ENCODE measurements around the gene DCPS. TPM values are rescaled to one million over a fixed set of nuclear protein-coding genes. Genes with fewer than 3 reads are reported as not detected.
"Not testable (repeated sequence)": the region's sequence is repeated elsewhere in the genome, so short reads cannot be mapped to it uniquely, and the experiment has no call there.

Gene DCPS, protein sequence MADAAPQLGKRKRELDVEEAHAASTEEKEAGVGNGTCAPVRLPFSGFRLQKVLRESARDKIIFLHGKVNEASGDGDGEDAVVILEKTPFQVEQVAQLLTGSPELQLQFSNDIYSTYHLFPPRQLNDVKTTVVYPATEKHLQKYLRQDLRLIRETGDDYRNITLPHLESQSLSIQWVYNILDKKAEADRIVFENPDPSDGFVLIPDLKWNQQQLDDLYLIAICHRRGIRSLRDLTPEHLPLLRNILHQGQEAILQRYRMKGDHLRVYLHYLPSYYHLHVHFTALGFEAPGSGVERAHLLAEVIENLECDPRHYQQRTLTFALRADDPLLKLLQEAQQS
- 10 to 100 TPM; 21.8 to 22.5 TPM for total RNA-seq

DNA sequence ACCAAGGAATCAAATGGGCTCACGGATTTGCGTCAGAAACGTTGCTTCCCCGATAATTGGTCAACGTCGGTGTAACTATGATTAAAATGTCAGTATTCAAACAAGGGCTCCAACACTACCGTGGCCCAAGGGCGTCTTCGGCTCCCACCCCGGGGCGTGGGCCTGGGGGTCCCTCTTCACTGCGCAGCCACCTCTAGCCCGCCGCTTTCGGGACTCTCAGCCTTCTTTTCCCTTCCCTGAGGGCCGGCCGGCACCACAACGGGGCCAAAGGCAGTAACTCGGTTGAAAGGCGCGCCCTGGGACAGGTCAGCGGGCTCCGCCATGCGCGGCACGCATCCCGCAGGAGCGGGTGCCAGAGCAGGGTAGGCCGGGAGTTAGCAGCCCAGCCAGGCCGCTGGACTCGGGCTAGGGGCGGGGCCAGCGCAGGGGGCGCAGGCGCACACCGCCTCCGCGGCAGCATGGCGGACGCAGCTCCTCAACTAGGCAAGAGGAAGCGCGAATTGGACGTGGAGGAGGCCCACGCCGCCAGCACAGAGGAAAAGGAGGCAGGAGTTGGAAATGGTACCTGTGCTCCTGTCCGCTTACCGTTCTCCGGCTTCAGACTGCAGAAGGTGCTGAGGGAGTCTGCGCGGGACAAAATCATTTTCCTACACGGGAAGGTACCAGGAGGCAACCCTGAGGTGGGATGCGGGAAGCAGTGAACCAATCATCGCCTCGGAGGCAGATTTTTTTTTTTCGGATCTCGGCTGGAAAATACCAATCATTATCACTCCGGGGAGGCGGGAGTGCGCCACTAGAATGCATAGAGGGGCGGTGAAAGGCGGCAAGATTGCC lies at the start of gene DCPS:
TSS of gene DCPS (plus strand) at position 438 of the 834 bp plus-strand sequence. CDS start at position 459, 21 bp downstream.
- Mint-ChIP-seq H3K4me1 (ENCODE audit: low read depth) (peaks cover 33% of the 10 kb centered on the region), H3K27me3 (ENCODE audit: low read depth) (no peaks in the 10 kb centered on the region), H3K27ac (peak within 1 kb of the TSS; percentile 97), H3K36me3 (ENCODE audit: low read depth) (peaks cover 32% of the 10 kb centered on the region), H3K4me3 (peak within 1 kb of the TSS; percentile 81), H3K9me3 (ENCODE audit: insufficient read depth) (no peaks in the 10 kb centered on the region)
- CTCF ChIA-PET = interaction anchor here (0.6 to 9.0 kb wide), 7 partner anchors 9 to 175 kb away, joined by 3 to 80 read pairs (median 3); no protein-coding TSS in a partner anchor
- peak; percentile 88 for DNase-seq
- POLR2A ChIA-PET = interaction anchor here (0.8 to 2.4 kb wide), 12 partner anchors 13 to 734 kb away, joined by 3 to 18 read pairs (median 4); partner anchors contain the start of genes FOXRED1 and SRPRA
- ATAC-seq = peak; percentile 99

DNA sequence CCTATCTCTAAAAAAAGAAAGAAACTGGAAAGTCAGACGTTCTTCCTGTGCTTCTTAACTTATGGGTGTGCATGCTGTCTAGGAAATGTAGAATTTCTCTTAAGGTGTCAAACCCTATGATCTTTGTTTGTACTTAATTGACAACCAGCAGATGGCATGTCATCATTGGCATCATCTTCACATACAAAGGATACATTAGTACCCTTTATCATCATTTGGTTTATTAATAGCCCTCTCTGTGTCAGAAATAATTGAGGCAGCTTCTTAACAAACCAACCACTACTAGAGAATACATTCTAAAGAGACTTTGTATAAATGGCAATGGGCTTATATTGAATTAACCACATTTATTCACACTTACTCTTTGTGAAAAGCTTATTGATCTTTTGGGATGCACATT lies 49.0 kb upstream of the DCPS start:
- Mint-ChIP-seq H3K9me3 (ENCODE audit: insufficient read depth) (no peaks in the 10 kb centered on the region), H3K4me3 (no peak overlapping the region), H3K27ac (no peak overlapping the region), H3K27me3 (ENCODE audit: low read depth) (no peaks in the 10 kb centered on the region), H3K36me3 (ENCODE audit: low read depth) (peaks cover 22% of the 10 kb centered on the region), H3K4me1 (ENCODE audit: low read depth) (no peaks in the 10 kb centered on the region)
- ATAC-seq (no peak), DNase-seq (no peak)
- CTCF ChIA-PET = no interaction called here
- POLR2A ChIA-PET = interaction anchor here (0.9 kb wide), 1 partner anchor 15 kb away, joined by 3 read pairs; no protein-coding TSS in a partner anchor

DNA sequence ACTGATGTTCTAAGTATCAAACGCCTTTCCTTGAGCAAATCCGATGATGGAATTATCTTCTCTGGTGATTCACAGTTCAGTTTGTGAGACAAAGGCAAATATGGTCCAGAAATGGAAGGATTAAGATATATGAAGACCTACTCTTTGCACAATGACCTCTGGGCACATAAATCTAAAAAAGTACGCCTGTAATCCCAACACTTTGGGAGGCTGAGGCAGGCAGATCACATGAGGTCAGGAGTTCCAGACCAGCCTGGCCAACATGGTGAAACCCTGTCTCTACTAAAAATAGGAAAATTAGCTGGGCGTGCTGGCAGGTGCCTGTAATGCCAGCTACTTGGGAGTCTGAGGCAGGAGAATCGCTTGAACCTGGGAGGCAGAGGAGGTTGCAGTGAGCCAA lies 48.4 kb upstream of the DCPS start:
- POLR2A ChIA-PET; CTCF ChIA-PET; H3K27ac Mint-ChIP-seq; DNase-seq; H3K9me3 Mint-ChIP-seq (ENCODE audit: insufficient read depth); H3K27me3 Mint-ChIP-seq (ENCODE audit: low read depth); H3K4me1 Mint-ChIP-seq (ENCODE audit: low read depth); H3K4me3 Mint-ChIP-seq; ATAC-seq: not testable (repeated sequence)
- H3K36me3 Mint-ChIP-seq (ENCODE audit: low read depth) = peaks cover 23% of the 10 kb centered on the region

DNA sequence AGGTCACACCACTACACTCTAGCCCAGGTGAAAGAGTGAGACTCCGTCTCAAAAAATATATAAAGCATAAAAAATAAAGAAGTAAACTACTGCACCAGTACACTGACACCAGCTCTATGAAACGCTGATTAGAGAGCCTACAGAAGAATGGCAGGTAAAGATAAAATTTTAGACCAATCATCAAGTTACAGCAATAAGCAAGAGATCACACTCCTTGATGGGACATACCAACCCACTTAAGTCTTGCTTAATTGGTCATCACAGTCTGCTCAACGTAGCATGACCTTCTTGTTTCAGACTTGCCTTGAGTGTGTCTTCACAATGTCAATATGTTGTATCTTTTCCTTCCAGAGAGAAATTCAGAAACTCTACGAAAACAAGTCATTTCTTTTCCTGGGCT lies 47.6 kb upstream of the DCPS start:
- Mint-ChIP-seq H3K4me3 (no peak overlapping the region), H3K27me3 (ENCODE audit: low read depth) (no peaks in the 10 kb centered on the region), H3K9me3 (ENCODE audit: insufficient read depth) (no peaks in the 10 kb centered on the region), H3K4me1 (ENCODE audit: low read depth) (no peaks in the 10 kb centered on the region), H3K27ac (no peak overlapping the region), H3K36me3 (ENCODE audit: low read depth) (peaks cover 28% of the 10 kb centered on the region)
- ChIA-PET CTCF (no interaction called here), POLR2A (no interaction called here)
- DNase-seq = no peak
- ATAC-seq = no peak

DNA sequence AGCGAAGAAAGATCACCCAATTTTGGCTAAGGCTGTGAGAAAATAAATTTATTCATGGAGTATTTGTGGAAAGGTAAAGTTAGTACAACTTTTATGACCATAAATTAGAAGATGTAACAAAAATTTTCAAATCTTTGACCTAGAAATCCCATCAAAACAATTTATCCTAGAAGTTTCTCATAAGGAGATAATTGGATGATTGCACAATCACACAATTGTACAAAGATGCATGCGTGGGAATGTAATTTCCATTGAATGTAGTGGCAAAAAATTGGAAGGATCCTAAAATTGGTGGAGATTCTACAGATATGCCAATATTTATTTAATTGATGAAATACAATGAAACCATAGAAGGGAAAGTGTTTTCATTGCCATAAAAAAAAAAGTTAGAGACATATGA lies 46.7 kb upstream of the DCPS start:
- Mint-ChIP-seq H3K36me3 (ENCODE audit: low read depth) (peaks cover 32% of the 10 kb centered on the region), H3K4me3 (no peak overlapping the region), H3K9me3 (ENCODE audit: insufficient read depth) (no peaks in the 10 kb centered on the region), H3K4me1 (ENCODE audit: low read depth) (no peaks in the 10 kb centered on the region), H3K27me3 (ENCODE audit: low read depth) (no peaks in the 10 kb centered on the region), H3K27ac (no peak overlapping the region)
- ATAC-seq = no peak
- CTCF ChIA-PET = no interaction called here
- POLR2A ChIA-PET = no interaction called here
- DNase-seq = no peak

DNA sequence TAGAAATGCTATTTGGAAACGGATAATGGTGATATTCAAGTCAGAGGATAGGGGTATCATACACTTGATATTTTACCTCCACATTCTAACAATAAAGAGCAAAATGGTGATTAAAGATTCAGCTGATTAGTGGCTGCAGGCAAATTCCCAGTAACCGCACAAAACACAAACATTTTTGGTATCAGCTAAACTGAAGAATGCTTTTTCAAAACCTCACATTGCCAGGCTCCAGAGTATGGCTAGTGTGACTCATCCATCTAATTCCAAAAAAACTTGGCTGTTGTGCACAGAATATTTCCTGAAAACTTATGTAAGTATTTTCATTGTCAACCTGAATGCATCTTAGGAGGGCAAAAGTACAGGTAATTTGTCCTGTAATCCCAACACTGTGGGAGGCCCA lies 46.1 kb upstream of the DCPS start:
- Mint-ChIP-seq H3K4me1 (ENCODE audit: low read depth) (no peaks in the 10 kb centered on the region), H3K36me3 (ENCODE audit: low read depth) (peaks cover 32% of the 10 kb centered on the region), H3K27ac (no peak overlapping the region), H3K27me3 (ENCODE audit: low read depth) (no peaks in the 10 kb centered on the region), H3K9me3 (ENCODE audit: insufficient read depth) (no peaks in the 10 kb centered on the region), H3K4me3 (no peak overlapping the region)
- ChIA-PET CTCF (no interaction called here), POLR2A (no interaction called here)
- ATAC-seq = no peak
- DNase-seq = no peak

DNA sequence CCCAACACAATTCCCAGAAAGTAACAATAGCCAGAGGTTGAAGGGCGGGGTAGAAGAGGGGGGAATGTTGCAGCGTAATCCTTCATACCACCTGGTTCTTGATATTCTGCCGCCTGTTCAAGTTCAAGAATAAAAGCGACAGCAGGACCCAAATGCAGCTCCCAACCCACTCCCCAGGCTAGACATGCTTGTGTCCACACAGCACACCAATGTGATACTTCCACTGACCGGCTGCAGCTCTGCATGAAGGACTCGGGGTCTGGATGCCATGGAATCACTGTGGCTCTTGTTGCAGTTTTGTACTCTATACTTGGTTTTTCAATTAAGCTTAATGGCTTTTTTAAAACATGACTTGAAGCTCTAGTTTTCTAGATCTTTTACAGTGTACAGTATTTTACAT lies 41.6 kb upstream of the DCPS start:
- DNase-seq (no peak), ATAC-seq (no peak)
- H3K4me3 Mint-ChIP-seq = no peak overlapping the region
- ChIA-PET POLR2A (interaction anchor here (1.3 kb wide), 1 partner anchor 19 kb away, joined by 4 read pairs; no protein-coding TSS in a partner anchor), CTCF (interaction anchor here (1.1 kb wide), 1 partner anchor 11 kb away, joined by 3 read pairs; no protein-coding TSS in a partner anchor)
- no peaks in the 10 kb centered on the region for H3K27me3 Mint-ChIP-seq (ENCODE audit: low read depth)
- H3K4me1 Mint-ChIP-seq (ENCODE audit: low read depth) = peaks cover 8% of the 10 kb centered on the region
- peaks cover 67% of the 10 kb centered on the region for H3K36me3 Mint-ChIP-seq (ENCODE audit: low read depth)
- H3K9me3 Mint-ChIP-seq (ENCODE audit: insufficient read depth) = no peaks in the 10 kb centered on the region
- H3K27ac Mint-ChIP-seq = no peak overlapping the region

DNA sequence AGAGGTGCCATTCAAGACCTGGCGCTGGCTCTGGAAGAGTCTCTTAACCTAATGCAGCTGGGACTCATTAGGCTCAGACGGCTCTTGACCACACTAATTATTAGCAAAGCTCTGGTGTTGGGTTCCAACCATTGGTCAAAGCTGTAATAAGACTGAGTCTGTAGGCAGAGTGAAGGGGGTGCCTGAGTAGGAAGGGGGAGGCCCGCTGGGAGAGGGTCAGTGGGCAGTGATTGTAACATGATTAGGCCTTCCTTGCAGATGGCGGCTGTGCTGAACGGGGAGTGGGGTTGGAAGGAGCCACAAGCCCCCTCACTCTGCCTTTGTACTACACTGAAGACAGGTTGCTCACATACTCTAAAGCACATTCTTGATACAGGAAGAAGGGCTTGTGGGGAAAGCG lies 40.4 kb upstream of the DCPS start:
- H3K36me3 Mint-ChIP-seq (ENCODE audit: low read depth) = peaks cover 74% of the 10 kb centered on the region
- H3K9me3 Mint-ChIP-seq (ENCODE audit: insufficient read depth) = no peaks in the 10 kb centered on the region
- no peaks in the 10 kb centered on the region for H3K27me3 Mint-ChIP-seq (ENCODE audit: low read depth)
- DNase-seq = no peak
- ChIA-PET POLR2A (interaction anchor here (1.0 to 1.3 kb wide), 2 partner anchors 18 to 52 kb away, joined by 3 to 4 read pairs; partner anchors contain the start of genes FAM118B and RPUSD4), CTCF (no interaction called here)
- H3K4me3 Mint-ChIP-seq = no peak overlapping the region
- no peak for ATAC-seq
- H3K27ac Mint-ChIP-seq = no peak overlapping the region
- H3K4me1 Mint-ChIP-seq (ENCODE audit: low read depth) = peaks cover 17% of the 10 kb centered on the region

DNA sequence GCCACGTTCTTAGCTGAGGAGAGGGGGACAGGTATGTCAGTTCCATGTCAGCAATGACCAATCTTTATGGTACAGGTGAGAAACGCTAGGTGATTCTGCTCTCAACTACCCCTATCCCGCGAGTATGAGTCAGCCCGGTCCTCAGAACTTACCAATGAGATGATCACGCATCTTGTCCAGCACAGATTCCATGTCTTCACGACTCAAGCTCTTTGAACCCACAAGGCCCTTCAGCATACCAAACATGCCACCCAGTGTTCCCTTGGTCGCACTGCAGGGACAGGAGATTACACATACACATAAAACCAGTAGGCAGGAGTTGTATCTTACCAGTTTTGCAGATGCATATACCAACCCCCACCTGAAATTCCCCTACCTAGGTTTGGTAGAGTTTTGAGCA lies 38.0 kb upstream of the DCPS start:
- peak overlapping the region; percentile 11 for H3K27ac Mint-ChIP-seq
- no peak for ATAC-seq
- H3K36me3 Mint-ChIP-seq (ENCODE audit: low read depth) = peaks cover 64% of the 10 kb centered on the region
- no peak for DNase-seq
- no peaks in the 10 kb centered on the region for H3K27me3 Mint-ChIP-seq (ENCODE audit: low read depth)
- no peak overlapping the region for H3K4me3 Mint-ChIP-seq
- ChIA-PET POLR2A (no interaction called here), CTCF (no interaction called here)
- no peaks in the 10 kb centered on the region for H3K9me3 Mint-ChIP-seq (ENCODE audit: insufficient read depth)
- peaks cover 34% of the 10 kb centered on the region for H3K4me1 Mint-ChIP-seq (ENCODE audit: low read depth)

DNA sequence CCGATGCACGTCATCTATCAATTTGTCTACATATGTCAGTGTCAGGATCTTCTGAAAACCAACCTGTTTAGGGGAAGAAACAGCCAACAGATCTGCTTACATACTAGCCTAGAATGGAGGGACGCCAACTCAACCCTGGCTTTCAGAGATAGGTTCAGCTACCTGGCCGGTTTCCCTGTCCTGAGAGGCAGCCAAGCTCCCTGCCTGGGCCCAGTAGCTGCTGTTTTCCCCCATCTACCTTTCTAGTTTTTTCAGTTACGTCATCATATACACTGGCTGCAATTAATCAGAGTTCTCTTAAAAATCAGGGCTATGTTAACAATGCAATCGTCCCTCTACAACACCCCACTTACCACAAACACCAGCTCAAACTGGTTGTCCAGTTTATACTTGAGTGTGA lies 36.2 kb upstream of the DCPS start:
- POLR2A ChIA-PET = interaction anchor here (1.5 to 6.4 kb wide), 3 partner anchors 14 to 198 kb away, joined by 3 to 52 read pairs (median 10); partner anchors contain the start of genes FAM118B, RPUSD4 and TIRAP
- no peaks in the 10 kb centered on the region for H3K9me3 Mint-ChIP-seq (ENCODE audit: insufficient read depth)
- peaks cover 62% of the 10 kb centered on the region for H3K36me3 Mint-ChIP-seq (ENCODE audit: low read depth)
- H3K27ac Mint-ChIP-seq = peak overlapping the region; percentile 95
- H3K4me1 Mint-ChIP-seq (ENCODE audit: low read depth) = peaks cover 43% of the 10 kb centered on the region
- no peaks in the 10 kb centered on the region for H3K27me3 Mint-ChIP-seq (ENCODE audit: low read depth)
- DNase-seq (no peak), ATAC-seq (no peak)
- CTCF ChIA-PET = interaction anchor here (1.3 to 1.4 kb wide), 2 partner anchors 15 to 74 kb away, joined by 3 to 4 read pairs; partner anchors contain the start of gene TIRAP
- peak overlapping the region; percentile 92 for H3K4me3 Mint-ChIP-seq

DNA sequence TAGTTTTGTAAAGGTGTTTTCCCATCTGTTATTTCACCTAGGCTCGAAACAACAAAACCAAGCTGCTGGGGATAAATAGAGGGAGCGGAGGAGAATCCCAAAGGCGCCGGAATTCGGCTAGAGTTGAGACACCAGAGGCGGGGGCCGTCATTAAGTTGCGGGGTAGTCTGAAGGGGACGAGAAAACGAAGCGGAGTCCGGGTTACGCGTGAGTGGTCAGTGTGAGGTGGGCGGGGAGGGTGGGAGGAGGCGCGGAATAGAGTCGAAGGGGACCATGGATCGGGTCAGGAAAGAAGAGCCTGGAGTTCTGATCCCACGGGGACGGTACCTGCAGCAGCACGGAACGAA lies 35.5 kb upstream of the DCPS start:
- H3K27me3 Mint-ChIP-seq (ENCODE audit: low read depth) = no peaks in the 10 kb centered on the region
- DNase-seq = no peak
- H3K36me3 Mint-ChIP-seq (ENCODE audit: low read depth) = peaks cover 63% of the 10 kb centered on the region
- peak overlapping the region; percentile 95 for H3K27ac Mint-ChIP-seq
- peak overlapping the region; percentile 92 for H3K4me3 Mint-ChIP-seq
- H3K9me3 Mint-ChIP-seq (ENCODE audit: insufficient read depth) = no peaks in the 10 kb centered on the region
- peaks cover 45% of the 10 kb centered on the region for H3K4me1 Mint-ChIP-seq (ENCODE audit: low read depth)
- ChIA-PET CTCF (interaction anchor here (1.1 to 1.4 kb wide), 3 partner anchors 14 to 74 kb away, joined by 3 to 4 read pairs (median 4); partner anchors contain the start of gene TIRAP), POLR2A (interaction anchor here (0.5 to 6.4 kb wide), 6 partner anchors 14 to 1336 kb away, joined by 3 to 52 read pairs (median 5); partner anchors contain the start of genes DCPS, FAM118B, RPUSD4 and TIRAP)
- peak; percentile 2 for ATAC-seq
